HG02840 (cell line): ENCODE data around the gene SHROOM3.

ENCODE experiments used
- ATAC-seq: cut with Tn5 transposase; IDR thresholded peaks from one replicate; pipeline ENCODE4 v1.9.1; 2021; ENCODE audit warnings: mild to moderate bottlenecking, moderate library complexity, moderate number of reproducible peaks; ENCODE audit not compliant: unreplicated experiment, low FRiP score

The SHROOM3 gene

DNA sequence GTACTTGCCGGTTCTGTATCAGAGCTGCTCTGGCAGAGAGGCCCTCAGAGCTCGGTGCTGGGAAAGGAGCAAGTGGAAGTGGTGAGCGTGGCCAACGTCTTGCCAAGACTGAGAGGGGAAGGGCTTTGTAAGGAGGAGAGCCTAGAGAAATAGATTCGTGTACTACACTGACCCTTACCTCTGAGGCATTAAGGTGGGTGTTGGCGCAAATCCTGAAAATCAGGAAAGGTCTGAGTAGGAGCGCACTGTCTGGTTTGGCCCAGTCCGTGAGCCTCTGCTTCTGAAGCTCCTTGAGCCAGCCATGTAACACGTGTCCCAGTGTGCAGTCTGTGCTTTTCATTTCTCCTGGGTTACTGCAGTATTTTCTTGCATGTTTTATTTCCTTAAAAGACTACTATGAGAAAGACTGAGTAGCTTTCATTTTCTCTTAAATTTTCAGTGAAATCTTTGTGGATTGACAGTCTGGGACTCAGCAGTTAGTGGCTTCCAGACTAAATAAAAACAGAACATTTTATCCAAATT, 322.4 kb downstream of the SHROOM3 start:
- ATAC-seq: no peak

DNA sequence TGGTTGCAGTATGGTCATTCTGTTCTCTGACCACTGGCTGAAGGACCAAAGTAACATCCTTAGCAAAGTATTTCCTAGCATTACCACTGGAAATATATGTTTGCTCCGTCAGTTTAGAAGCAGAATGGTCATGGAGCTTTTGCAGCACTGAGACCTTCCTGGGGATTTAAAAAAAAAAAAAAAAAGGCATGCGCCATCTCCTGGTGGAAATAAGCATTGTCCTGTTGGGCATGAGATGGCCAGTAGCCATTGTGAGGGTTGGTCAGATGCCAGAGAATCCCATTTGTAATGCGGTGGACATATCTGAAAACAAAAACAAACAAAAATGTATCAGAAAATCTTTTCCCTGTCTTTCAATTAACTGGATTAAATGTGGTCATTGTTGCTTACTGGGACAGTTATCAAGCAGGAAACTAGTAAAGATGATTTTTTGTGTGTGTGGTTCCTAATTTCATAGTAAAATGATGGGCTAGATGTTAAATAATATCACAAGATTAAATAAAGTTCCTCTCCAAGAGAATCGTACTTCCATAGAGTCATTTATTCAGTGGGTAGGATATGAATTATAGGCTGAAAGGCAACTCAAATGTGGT, 323.4 kb downstream of the SHROOM3 start:
- ATAC-seq: no peak

- ATAC-seq: no peak
Measured at GRCh38 chr4:76758996-76759395, 324.0 kb downstream of the SHROOM3 start.

DNA sequence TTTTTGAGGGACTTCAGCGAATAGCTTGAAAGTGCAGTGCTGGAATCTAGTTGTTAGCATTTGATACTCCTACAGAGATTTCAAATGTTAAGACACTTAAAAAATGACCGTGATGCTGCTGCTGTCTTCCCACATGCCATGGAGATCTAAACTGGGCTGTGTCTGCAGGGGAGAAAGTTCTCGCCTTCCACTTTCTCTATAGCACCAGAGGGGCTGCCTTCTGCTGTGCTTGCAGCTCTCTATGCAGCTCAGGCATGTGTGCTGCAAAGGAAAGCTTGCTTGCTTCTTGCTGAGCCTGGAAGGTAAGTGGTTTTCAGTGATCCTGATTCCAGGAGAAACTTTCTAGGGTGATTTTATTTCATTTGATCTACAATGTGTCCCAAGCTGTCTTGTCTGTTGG, 325.2 kb downstream of the SHROOM3 start:
- no peak for ATAC-seq

DNA sequence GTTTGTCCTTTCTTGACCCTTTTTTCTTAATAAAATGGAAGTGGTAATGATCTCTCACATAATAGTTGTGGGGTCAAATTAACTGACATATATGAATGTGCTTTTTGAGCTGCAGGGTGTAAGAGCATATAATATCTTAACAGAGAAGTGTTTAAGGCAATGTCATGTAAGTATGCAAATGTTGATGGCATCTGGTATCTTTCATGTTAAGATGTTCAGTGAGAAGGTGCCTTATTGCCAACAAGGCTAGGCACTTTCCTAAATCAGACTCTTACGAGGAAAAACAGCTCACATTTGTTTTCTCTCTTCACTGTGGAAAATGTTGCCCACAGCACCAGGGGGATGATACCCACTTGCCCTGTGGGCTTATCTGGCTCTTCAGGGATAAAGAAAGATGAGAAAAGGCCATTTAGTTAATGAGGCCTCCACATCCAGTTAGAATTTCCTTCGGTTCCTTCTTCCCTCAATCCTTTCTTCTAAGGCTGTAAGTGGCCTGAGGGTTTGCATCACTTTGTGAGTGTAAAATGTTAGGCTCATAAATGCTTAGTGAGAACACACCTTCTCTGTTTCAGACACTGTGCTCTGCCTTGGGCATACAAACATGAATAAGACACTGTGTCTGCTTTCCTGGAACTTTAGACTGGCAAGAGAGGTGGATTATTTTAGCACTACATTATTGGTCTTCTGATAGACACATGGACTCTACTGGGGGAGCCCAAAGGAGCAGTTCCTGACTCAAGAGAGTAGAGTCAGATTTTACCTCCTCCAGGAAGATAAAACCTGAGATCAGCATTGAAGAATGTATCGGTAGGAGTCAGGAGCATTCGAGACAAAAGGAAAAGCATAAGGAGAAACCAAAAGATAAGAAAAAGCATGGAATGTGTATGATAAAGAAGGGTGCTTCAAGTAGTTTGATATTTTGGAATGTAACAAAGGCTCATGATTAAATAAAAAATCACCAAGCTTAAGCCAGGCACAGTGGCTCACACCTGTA, 327.4 kb downstream of the SHROOM3 start:
- no peak for ATAC-seq

GRCh38 chr4:76764251-76764650, 329.2 kb downstream of the SHROOM3 start:
- ATAC-seq: no peak

DNA sequence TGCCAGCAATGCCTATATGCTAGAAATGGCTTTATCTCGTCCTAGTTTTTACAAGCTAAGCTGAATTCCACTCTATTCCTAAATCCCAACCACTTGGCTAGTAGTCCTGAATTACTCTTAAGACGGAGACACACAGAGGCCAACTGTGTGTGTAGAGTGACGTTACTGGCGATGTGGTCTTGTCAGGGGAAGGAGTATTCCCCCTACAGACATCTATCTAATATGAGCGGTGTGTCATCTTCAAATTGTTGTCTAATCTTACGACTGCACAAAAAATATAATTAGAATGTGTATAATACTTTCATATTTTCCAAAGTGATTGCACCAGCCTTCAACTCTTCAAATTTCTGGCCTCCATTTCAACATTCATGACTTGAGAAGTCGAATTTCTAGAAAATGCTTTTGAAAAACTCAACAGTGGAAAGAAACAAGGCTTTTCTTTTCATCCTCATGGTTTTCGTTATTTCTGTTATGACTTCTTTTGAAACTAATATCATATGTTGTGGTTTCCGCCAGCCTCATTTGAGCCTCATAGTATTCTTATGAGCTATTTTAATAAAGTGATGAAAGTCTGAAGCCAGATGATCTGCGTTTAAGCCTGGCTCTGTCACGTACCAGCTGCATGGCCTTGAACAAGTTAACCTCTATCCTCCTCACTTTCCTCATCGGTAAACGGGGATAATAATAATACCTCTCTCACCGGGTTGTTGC, 330.6 kb downstream of the SHROOM3 start:
- ATAC-seq: no peak

DNA sequence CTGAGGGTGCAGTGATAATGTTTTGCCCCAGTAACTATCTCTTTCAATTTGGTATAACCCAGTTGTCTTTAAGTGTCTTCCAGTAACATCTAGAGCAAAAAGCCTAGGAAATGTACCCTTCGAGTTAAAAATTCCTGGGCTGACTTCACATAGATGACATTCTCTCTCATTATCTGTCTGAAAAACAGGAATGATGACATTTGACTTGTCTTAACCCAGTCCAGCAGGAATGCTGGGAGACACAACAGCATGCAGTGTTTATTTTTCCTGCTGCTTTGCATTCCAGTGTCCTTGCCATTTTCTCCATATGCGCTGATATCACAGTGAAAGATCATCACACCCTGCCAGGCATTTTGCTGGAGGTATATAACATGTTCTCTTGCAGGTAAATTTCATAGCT, 333.0 kb downstream of the SHROOM3 start:
- ATAC-seq: no peak

GRCh38 chr4:76772498-76773106, 337.6 kb downstream of the SHROOM3 start:
- no peak for ATAC-seq

- no peak for ATAC-seq
Measured at GRCh38 chr4:76773766-76774165, 338.7 kb downstream of the SHROOM3 start.

DNA sequence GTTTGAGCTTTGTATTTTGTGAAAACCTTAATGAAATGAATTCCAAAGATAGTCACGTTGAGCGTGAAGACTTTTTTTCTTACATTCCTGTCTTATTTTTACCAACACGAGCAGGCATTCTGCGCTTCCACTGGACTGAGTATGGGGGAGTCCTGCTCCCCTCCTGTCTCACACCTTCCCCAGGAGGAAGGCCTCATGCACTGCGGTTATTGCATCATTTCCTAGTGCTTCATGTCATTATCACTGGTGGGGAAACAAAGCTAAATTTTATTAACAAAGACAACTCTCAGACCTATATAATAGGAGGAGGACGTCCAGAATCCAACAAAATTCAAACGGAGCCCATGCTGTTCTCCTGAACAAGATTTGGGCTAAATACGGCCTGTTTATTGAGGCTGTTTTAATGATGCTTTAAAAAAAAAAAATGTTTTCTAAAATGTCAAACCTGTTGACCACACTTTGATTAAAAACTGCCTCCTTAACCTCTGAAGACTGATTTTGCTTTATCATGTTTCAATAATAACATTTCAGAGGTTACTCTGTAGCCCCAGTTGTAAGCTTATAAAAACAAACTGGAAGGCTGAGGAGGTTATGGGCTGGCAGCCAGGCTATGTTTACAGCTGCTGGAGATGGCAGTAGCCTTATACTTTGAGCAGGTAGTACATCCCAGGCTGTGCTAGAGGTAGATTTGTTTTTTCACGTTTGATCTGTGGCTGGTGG, 344.9 kb downstream of the SHROOM3 start:
- no peak for ATAC-seq

DNA sequence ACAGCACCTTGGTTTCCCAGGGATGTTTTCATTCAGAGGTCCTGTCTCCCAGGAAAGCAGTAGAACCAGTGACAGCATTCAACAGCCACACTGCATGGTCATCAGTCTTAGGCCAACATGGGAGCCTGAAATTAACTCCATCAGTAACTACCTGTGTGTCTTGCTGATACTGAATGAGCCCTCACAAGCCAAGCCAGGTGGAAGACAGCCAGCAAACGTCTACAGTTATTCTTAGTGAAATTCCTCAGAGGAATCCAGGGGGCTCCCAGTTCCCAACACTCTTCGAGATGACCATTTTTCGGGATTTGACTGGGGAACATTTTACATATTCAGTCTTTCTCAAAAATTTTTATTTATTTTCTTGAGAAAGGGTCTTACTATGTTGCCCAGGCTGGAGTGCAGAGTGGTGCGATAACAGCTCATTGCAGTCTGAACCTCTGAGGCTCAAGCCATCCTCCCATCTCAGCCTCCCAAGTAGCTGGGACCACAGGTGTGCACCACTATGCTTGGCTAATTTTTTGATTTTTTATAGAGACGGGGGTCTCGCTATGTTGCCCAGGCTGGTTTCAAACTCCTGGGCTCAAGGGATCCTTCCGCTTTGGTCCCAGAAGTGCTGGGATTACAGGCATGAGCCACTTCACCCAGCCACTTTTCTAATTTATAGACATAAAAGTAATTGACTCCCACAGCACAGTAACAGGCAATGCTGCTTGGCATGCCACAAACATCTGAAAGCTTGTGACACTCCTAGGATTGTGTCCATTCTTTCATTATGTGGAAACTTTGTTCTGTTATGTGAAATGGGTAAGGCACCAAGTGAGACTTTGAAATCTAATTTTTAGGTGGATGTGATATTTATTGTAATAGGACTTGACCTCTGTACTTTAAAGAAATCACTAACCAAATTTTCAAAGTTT, 346.0 kb downstream of the SHROOM3 start:
- ATAC-seq: no peak

- ATAC-seq: no peak
Measured at GRCh38 chr4:76781698-76782595, 346.9 kb downstream of the SHROOM3 start.

DNA sequence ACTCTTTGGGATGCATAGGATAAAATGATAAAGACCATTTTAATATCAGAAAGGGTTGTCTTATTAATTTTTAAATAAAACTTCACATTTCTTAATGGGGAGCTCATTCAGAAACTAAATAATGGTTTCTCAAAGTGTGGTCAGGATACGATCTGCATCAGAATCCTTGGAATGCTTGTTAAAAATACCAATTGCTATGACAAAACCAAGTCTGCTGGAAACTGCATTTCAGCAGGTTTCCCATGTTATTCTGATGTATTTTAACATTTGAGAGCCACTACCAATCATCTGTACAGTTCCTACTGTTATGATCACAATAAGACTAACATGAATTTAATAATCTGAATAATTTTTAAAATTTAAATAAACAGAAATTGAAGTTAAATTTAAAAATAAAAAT, 347.8 kb downstream of the SHROOM3 start:
- ATAC-seq: no peak

DNA sequence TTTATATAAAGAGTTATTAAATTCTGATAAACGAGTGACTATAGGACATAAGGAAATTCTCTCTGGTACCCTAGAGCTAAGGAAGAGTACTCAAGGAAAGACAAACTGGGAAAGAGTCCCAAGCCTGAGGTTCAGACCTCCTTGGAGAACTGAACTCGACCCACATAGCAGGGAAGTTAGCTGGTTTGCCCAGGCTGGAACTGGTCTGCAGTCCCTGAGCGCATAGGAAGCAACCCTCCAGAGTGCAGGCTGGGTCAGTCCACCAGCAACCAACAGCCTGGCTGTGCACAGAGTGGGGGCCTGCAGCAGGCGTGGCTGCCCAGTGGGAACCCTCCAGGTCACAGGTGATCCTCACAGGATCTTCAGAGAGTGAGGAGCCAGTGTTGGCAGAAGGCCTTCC, 348.8 kb downstream of the SHROOM3 start:
- ATAC-seq: no peak

DNA sequence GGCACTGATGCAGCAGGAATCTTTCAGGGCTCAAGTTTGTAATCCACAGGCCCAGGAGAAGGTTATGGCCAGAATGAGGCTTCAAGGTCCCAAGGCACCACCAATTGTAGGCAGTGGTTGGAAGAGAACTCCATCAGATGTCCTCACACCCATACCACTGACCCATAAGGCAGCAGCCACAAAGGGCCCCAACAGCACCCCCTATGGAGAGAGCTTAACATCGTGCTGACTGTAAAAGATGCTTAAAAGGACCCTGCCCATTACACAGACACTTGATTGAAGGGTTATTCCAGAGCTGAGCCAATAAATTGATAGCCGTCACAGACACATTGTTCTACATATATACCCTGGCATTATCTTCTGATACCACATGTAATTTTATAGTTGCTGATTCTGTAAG, 349.2 kb downstream of the SHROOM3 start:
- no peak for ATAC-seq

DNA sequence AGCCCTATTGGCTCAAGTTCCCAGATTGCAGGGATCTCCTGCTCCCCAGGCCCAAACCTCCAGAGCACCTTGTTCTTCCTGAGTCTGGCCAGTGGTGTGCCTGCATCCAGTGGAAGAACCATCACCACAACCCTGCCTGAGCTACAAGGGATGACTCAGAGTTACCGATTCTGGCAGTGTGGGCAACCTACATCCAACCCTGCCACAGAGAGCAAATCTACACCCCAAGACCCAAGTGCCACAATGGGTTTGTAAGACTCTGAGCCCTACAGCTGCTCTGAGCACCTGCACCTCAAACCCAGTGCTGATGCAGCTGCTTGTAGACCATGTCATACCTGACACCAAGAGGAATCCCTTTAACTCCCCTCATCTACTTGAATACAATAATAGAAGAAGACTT, 352.9 kb downstream of the SHROOM3 start:
- ATAC-seq: no peak

GRCh38 chr4:76790377-76790776, 355.3 kb downstream of the SHROOM3 start:
- no peak for ATAC-seq
